Liver (tissue), 9 donors: ENCODE measurements around the gene PNKP. TPM values are rescaled to one million over a fixed set of nuclear protein-coding genes. Genes with fewer than 3 reads are reported as not detected.

Experiments
- DNase-seq: peaks from one replicate; pipeline ENCODE4 v3.0.0-alpha.2; 2017; ENCODE audit warnings: low spot score
- H3K27ac ChIP-seq, 2 donors: one replicate each; pipeline ENCODE4 v1.7.0; 2013; ENCODE audit warnings: inconsistent platforms in 2 of 2, low read length in 2 of 2, control low read depth in 1 of 2, low read depth in 1 of 2, mild to moderate bottlenecking in 1 of 2
- H3K27me3 ChIP-seq, 4 donors: one replicate each; pipeline versions ENCODE4 v1.6.1 to v1.7.0; 2013; ENCODE audit warnings: low read length in 3 of 4, inconsistent platforms in 1 of 4, mild to moderate bottlenecking in 1 of 4, moderate library complexity in 1 of 4; ENCODE audit not compliant: control insufficient read depth in 4 of 4, insufficient read depth in 4 of 4
- H3K36me3 ChIP-seq, 4 donors: one replicate each; pipeline versions ENCODE4 v1.6.1 to v1.7.0; 2013; ENCODE audit warnings: low read length in 3 of 4, mild to moderate bottlenecking in 3 of 4, low read depth in 1 of 4, moderate library complexity in 1 of 4; ENCODE audit not compliant: control insufficient read depth in 4 of 4, insufficient read depth in 3 of 4
- H3K4me1 ChIP-seq, 4 donors: one replicate each; pipeline versions ENCODE4 v1.6.1 to v1.7.0; 2013; ENCODE audit warnings: low read length in 3 of 4, mild to moderate bottlenecking in 3 of 4, moderate library complexity in 1 of 4; ENCODE audit not compliant: control insufficient read depth in 4 of 4, insufficient read depth in 4 of 4
- H3K4me3 ChIP-seq, 3 donors: one replicate each; pipeline versions ENCODE4 v1.6.1 to v1.7.0; 2013; ENCODE audit warnings: low read length in 3 of 3, control low read depth in 1 of 3, low read depth in 1 of 3, mild to moderate bottlenecking in 1 of 3
- H3K9ac ChIP-seq, 2 donors: one replicate each; pipeline ENCODE4 v1.7.0; 2013; ENCODE audit warnings: low read length in 2 of 2, mild to moderate bottlenecking in 2 of 2, moderate library complexity in 2 of 2, control low read depth in 1 of 2, low read depth in 1 of 2
- H3K9me3 ChIP-seq, 4 donors: one replicate each; pipeline versions ENCODE4 v1.6.1 to v1.7.0; 2013; ENCODE audit warnings: low read length in 3 of 4; ENCODE audit not compliant: control insufficient read depth in 4 of 4
- ATF3 ChIP-seq: IDR thresholded peaks from 2 replicates; pipeline ENCODE4 v1.6.1; 2016; ENCODE audit warnings: antibody characterized with exemption
- CTCF ChIP-seq: fragments of 150-350 bp; IDR thresholded peaks from 2 replicates; pipeline ENCODE4 v1.5.1; 2017; ENCODE audit warnings: improper control_type of control experiment, low read depth, low read length; ENCODE audit not compliant: missing input control
- FOXA1 ChIP-seq: IDR thresholded peaks from 2 replicates; pipeline ENCODE4 v1.6.1; 2016; ENCODE audit warnings: antibody characterized with exemption
- GABPA ChIP-seq, 2 donors: IDR thresholded peaks in 1 of 2; conservative IDR thresholded peaks in 1 of 2; 2 replicates each; pipeline ENCODE4 v1.6.1; 2016; ENCODE audit warnings: antibody characterized with exemption in 2 of 2, mild to moderate bottlenecking in 1 of 2, moderate library complexity in 1 of 2
- HNF4A ChIP-seq, 2 donors: conservative IDR thresholded peaks; 2 replicates each; pipeline ENCODE4 v1.6.1; 2016; ENCODE audit warnings: antibody characterized with exemption in 2 of 2, mild to moderate bottlenecking in 2 of 2
- JUND ChIP-seq, 2 donors: IDR thresholded peaks; 2 replicates each; pipeline ENCODE4 v1.6.1; 2016; ENCODE audit warnings: antibody characterized with exemption in 2 of 2
- MAX ChIP-seq: IDR thresholded peaks from 2 replicates; pipeline ENCODE4 v1.6.1; 2016; ENCODE audit warnings: antibody characterized with exemption
- NR2F2 ChIP-seq: IDR thresholded peaks from 2 replicates; pipeline ENCODE4 v1.6.1; 2016; ENCODE audit warnings: antibody characterized with exemption
- RAD21 ChIP-seq, 2 donors: IDR thresholded peaks; 2 replicates each; pipeline ENCODE4 v1.6.1; 2016; ENCODE audit warnings: antibody characterized with exemption in 2 of 2, mild to moderate bottlenecking in 2 of 2
- REST ChIP-seq: IDR thresholded peaks from 2 replicates; pipeline ENCODE4 v1.6.1; 2016; ENCODE audit warnings: antibody characterized with exemption, mild to moderate bottlenecking
- SP1 ChIP-seq: IDR thresholded peaks from 2 replicates; pipeline ENCODE4 v1.6.1; 2018; ENCODE audit warnings: antibody characterized with exemption, mild to moderate bottlenecking
- TAF1 ChIP-seq: conservative IDR thresholded peaks from 2 replicates; pipeline ENCODE4 v1.6.1; 2016; ENCODE audit warnings: antibody characterized with exemption, mild to moderate bottlenecking
- YY1 ChIP-seq: IDR thresholded peaks from 2 replicates; pipeline ENCODE4 v1.6.1; 2016; ENCODE audit warnings: antibody characterized with exemption, mild to moderate bottlenecking
- ZBTB33 ChIP-seq: IDR thresholded peaks from 2 replicates; pipeline ENCODE4 v1.6.1; 2016; ENCODE audit warnings: antibody characterized with exemption
- WGBS: extraction: QIAGEN DNeasy Blood & Tissue Kit; methylation state at CpG from one replicate; pipeline ENCODE4 v1.1.7; 2013; 5-methylcytosine and 5-hydroxymethylcytosine counted together
- polyA plus RNA-seq, 2 donors: library from polyadenylated mRNA; stranded (reverse) in 1 of 2; unstranded in 1 of 2; fragments of 200-250 nt in 1 of 2; fragments of >200 nt in 1 of 2; fragmentation: Nextera tagmentation in 1 of 2; extraction: Ambion mirVana in 1 of 2; gene quantifications; one replicate each; pipeline versions ENCODE4 v1.2.1 to v1.2.3, GENCODE V29; 2013 to 2015
- total RNA-seq, 2 donors: library from RNA; depleted of rRNA; stranded (reverse); fragments of >200 nt; gene quantifications; one replicate each; pipeline ENCODE4 v1.2.3, GENCODE V29; 2014
- donor health status: healthy.
- donor health status: healthy.
- donor health status: healthy.
- donor health status: healthy.
- donor health status: healthy.

The PNKP gene
- total and polyA plus RNA-seq, 4 donors: 17.3 to 30.9 (median 19.8) TPM

- no peak for TF ChIP-seq MAX
- TF ChIP-seq ATF3: no peak
- no peak for TF ChIP-seq RAD21 (IDR thresholded peaks at IDR 0.05)
- TF ChIP-seq NR2F2: no peak
- TF ChIP-seq JUND (IDR thresholded peaks at IDR 0.05): no peak
- TF ChIP-seq ZBTB33: no peak
- no peak for TF ChIP-seq GABPA (IDR thresholded peaks at IDR 0.05 in 1 of 2, conservative IDR thresholded peaks at IDR 0.05 in 1 of 2)
- no peak for TF ChIP-seq SP1
- no peak for TF ChIP-seq YY1
- TF ChIP-seq TAF1: no peak
- TF ChIP-seq CTCF: no peak
- no peak for TF ChIP-seq FOXA1
- no peak for TF ChIP-seq REST
- no peak for TF ChIP-seq HNF4A (conservative IDR thresholded peaks at IDR 0.05)
- Histone ChIP-seq H3K27me3 (no peaks in the 10 kb centered on the region), H3K27ac (no peak overlapping the region), H3K4me1 (peaks cover 12 to 23% (median 19%) of the 10 kb centered on the region in 4 donors), H3K9me3 (no peaks in the 10 kb centered on the region), H3K36me3 (peaks cover 4 to 50% (median 9%) of the 10 kb centered on the region in 4 donors), H3K4me3 (no peak overlapping the region), H3K9ac (no peak overlapping the region)
- WGBS: 89% methylated on average over 49 of the region's 49 CpGs
- DNase-seq: no peak
Observed at GRCh38 chr19:49862391-49863253, 4.8 kb downstream of the PNKP start.
